ENCODE measurements around the gene PARD3B.

GRCh38 chr2:205199165-205199850 lies 654.0 kb downstream of the PARD3B start:
- TF ChIP-seq CTCF (IDR thresholded peaks at IDR 0.05) (no peak), POLR2A (IDR thresholded peaks at IDR 0.05) (no peak)
